Stimulated activated CD8-positive, alpha-beta memory T cell treated with anti-CD3 and anti-CD28 coated beads, Interleukin-15, amount 100 ng/mL, for 24 hours (primary cell): Measurements from ENCODE around the gene CLEC10A.
"Not testable (repeated sequence)": the region's sequence is repeated elsewhere in the genome, so short reads cannot be mapped to it uniquely, and the experiment has no call there.

ENCODE experiments used
- DNase-seq: peaks from one replicate; pipeline ENCODE4 v3.0.0-alpha.2; 2020; ENCODE audit warnings: low read depth

The CLEC10A gene

DNA sequence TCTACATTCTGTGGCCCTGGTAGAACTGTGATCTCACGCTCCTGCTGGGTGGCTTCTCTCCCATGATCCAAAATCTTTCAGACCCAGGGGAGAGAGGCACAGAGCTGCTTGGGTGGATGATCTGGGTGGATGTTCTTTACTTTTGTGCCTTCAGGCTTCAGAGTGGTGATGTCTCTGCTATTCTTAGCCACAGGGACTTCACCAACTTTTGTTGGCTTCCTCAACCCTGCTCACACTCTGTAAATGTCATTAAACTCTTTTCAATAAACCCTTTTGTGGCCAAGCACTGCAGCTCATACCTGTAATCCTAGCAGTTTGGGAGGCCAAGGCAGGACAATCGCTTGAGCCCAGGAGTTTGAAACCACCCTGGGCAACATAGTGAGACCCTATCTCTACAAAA is 7.6 kb downstream of the CLEC10A start:
- no peak for DNase-seq

- no peak for DNase-seq
Observed at GRCh38 chr17:7070712-7071111, 9.3 kb downstream of the CLEC10A start.

GRCh38 chr17:7068268-7068667 is 11.8 kb downstream of the CLEC10A start:
- no peak for DNase-seq

- no peak for DNase-seq
Observed at GRCh38 chr17:7067198-7067597, 12.9 kb downstream of the CLEC10A start.

GRCh38 chr17:7064261-7064660 is 15.8 kb downstream of the CLEC10A start:
- DNase-seq = no peak

DNA sequence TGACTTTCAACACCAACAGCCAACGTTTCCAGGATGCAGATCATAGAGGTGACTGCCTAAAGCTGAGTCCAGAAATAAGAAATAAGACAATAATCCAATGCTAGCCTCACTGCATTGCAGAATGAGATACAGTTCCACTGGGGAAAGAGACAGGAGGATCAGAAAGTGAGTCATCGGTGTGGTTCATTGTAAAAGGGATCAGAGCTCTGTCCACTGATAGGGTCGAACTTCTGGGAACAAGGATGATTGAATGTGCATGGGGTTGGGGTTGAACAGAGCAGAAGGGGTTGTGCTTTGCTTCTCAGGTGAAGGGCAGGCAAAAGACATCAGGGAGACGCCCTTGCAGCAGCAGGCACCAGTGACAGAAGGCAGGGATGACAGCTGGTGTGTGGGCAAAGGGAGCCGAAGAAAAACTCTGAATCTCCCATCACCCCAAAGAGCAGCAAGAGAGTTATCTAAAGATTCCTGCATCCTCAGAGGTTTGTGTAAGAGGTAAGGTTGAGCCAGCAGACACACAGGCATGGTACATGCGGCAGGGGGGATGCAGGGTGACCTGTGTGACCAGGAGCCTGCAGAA is 16.4 kb downstream of the CLEC10A start:
- DNase-seq = no peak

- no peak for DNase-seq
Observed at GRCh38 chr17:7060165-7060891, 19.7 kb downstream of the CLEC10A start.

- no peak for DNase-seq
Observed at GRCh38 chr17:7058831-7059447, 21.1 kb downstream of the CLEC10A start.

GRCh38 chr17:7056386-7056785 is 23.7 kb downstream of the CLEC10A start:
- DNase-seq = no peak

DNA sequence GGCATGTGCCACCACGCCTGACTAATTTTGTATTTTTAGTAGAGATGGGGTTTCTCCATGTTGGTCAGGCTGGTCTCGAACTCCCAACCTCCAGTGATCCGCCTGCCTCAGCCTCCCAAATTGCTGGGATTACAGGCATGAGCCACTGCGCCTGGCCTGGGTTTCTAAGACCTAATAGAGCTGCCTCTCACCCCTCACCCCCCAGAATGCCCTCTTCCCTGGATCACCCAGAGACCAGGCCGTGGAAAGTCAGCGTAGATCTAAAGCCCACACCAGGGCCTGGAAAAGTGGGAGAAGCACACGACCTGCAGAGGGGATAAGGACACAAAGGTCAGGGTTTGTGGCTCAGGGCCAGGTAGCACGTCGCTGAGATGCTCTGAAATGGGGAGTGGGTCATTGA is 29.5 kb downstream of the CLEC10A start:
- DNase-seq = not testable (repeated sequence)

GRCh38 chr17:7048968-7049367 is 31.1 kb downstream of the CLEC10A start:
- DNase-seq = no peak

DNA sequence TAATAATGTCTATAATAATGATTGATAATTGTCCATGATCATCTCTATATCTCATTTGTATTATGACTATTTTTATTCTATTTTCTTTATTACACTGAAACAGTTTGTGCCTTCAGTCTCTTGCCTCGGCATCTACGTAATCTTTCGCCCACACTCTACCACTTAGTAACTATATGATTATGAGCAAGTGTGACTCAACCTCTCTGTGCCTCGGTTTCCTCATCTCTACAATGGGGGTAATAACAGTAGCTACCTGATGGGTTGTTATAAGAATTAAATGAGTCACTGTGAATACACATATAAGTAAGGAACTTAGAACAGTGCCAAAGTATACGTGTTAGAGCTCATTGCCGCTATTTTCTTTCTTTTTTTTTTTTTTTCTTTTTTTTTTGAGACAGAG is 32.5 kb downstream of the CLEC10A start:
- no peak for DNase-seq

- DNase-seq = not testable (repeated sequence)
Observed at GRCh38 chr17:7046725-7047397, 33.2 kb downstream of the CLEC10A start.

DNA sequence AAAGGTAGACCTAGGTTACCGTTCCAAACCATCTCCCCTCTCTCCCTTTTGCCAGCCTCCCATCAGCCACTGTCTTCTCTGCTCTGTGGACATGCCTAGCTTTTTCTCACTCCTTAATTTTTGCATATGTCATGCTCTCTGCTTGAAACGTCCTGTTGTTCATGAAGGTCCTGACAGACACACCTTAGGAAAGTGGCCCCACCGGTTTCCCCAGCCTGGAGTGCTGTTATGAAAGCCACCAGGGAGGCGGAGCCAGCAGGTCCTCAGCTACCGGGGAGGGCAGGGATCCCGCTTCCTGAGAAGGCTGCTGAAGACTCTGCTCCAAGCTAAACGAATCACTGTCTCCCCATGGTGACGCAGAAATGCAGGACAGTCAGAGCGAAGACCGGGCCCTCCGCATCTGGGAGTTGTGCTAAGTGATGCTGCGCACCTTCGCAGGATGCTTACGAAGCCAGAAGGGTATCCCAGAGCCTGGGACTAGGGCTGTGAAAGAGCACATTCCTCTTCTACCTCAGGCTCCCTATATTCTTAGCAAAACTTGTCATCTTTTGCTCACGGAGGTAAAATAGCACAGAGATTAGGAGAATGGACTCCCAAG is 33.8 kb downstream of the CLEC10A start:
- DNase-seq = no peak

GRCh38 chr17:7045492-7046126 is 34.4 kb downstream of the CLEC10A start:
- DNase-seq = no peak

- DNase-seq = no peak
Observed at GRCh38 chr17:7043497-7044198, 36.4 kb downstream of the CLEC10A start, which contains the start of gene SLC16A11. SLC16A11 (minus strand) TSS chr17:7044092; CDS start chr17:7043513, 579 bp downstream.

DNA sequence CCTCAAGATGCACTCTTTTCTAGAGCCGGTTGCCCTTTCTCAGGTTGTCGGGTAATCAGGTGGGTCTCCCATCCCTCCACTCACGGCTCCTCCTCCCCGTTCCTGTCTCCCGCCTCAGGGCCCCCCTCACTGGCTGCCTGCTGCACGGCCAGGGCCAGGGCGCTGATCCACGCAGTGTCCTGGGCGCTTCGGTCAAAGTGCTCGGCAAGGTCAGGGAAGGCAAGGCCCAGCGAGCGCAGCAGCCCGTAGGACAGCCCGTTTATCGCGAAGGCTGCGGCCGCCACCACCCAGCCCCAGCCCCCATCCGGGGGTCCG is 36.9 kb downstream of the CLEC10A start:
- DNase-seq = no peak

DNA sequence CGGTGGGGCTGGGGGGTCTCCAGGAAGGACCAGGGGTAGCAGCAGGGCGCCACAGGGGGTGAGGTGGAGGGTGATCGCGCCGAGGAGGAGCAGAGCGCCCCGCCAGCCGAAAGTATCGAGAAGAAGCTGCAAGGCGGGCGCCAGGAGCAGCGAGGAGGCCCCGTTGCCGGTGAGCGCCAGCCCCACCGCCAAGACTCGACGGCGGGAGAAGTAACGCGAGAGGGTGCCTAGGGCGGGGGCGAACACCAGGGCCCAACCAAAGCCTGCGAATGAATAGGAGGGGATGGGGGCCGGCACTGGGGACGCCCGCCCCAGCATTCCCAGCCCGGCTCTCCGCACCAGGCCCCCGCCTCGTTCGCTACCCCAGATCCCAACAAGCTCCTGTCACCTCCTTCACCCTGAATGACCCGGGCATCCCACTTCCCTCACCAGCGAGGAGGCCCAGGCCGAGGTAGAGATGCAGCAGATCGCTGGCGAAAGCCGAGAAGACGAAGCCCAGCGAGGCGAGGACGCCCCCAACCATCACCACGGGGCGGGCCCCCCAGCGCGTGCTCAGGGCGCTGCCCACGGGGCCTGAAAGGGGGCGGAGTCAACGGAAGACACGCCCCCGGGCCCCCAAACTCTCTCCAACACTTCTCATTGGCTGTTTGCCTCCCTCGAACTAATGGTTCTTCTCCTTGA is 37.4 kb downstream of the CLEC10A start:
- DNase-seq = no peak

GRCh38 chr17:7041607-7042500 is 38.2 kb downstream of the CLEC10A start:
- DNase-seq = no peak

DNA sequence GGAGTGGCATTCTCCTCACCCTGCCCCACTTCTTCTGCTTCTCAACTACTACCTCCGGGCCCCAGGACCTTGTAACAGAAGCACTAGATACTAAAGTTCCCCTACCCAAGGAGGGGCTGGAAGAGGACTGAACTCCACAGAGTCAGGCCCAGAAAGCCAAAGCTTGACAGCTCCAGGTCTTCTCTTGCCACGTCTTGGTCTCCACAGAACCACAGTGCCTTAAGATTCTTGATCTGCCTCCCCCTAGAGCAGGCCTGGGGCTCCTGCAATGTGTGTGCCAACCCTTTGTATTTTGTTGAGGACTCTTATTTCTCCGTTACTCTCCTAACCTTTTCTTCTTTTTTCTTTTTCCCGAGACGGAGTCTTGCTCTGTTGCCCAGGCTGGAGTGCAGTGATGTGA is 40.2 kb downstream of the CLEC10A start:
- no peak for DNase-seq
